Aorta (tissue), 5 donors: ENCODE measurements around the gene HOXB3. TPM values are rescaled to one million over a fixed set of nuclear protein-coding genes. Genes with fewer than 3 reads are reported as not detected.
A peak's percentile ranks its signal among the peaks of the same experiment; 100 is the strongest.

Experiments
- ATAC-seq: fragments of 200-7000 bp; cut with Tn5 transposase; one replicate; pipeline ENCODE4 v1.9.1; 2022; ENCODE audit warnings: moderate library complexity; ENCODE audit not compliant: low FRiP score
- DNase-seq, 2 donors: peaks; one replicate each; pipeline ENCODE4 v3.0.0-alpha.2; 2020
- H3K27ac ChIP-seq, 2 donors: one replicate each; pipeline ENCODE4 v1.5.1; 2013; ENCODE audit warnings: low read length in 2 of 2, mild to moderate bottlenecking in 2 of 2, moderate library complexity in 2 of 2, control low read depth in 1 of 2, inconsistent platforms in 1 of 2, low read depth in 1 of 2
- H3K27me3 ChIP-seq, 2 donors: one replicate each; pipeline ENCODE4 v1.6.1; 2013; ENCODE audit warnings: control low read depth in 1 of 2, low read length in 1 of 2, mild to moderate bottlenecking in 1 of 2, moderate library complexity in 1 of 2; ENCODE audit not compliant: insufficient read depth in 2 of 2, control insufficient read depth in 1 of 2
- H3K36me3 ChIP-seq, 2 donors: one replicate each; pipeline ENCODE4 v1.6.1; 2013; ENCODE audit warnings: control low read depth in 1 of 2, low read length in 1 of 2, mild to moderate bottlenecking in 1 of 2; ENCODE audit not compliant: insufficient read depth in 2 of 2, control insufficient read depth in 1 of 2
- H3K4me1 ChIP-seq, 2 donors: one replicate each; pipeline ENCODE4 v1.6.1; 2013; ENCODE audit warnings: low read length in 2 of 2, control low read depth in 1 of 2, mild to moderate bottlenecking in 1 of 2, moderate library complexity in 1 of 2; ENCODE audit not compliant: insufficient read depth in 2 of 2, control insufficient read depth in 1 of 2
- H3K4me3 ChIP-seq, 2 donors: one replicate each; pipeline ENCODE4 v1.5.1; 2013; ENCODE audit warnings: low read length in 2 of 2, control low read depth in 1 of 2, mild to moderate bottlenecking in 1 of 2
- H3K9me3 ChIP-seq: one replicate; pipeline ENCODE4 v1.6.1; 2013; ENCODE audit warnings: mild to moderate bottlenecking, low read length; ENCODE audit not compliant: control insufficient read depth
- WGBS, 2 donors: extraction: QIAGEN DNeasy Blood & Tissue Kit; methylation state at CpG; one replicate each; pipeline ENCODE4 v1.1.7; 2013; 5-methylcytosine and 5-hydroxymethylcytosine counted together
- intact Hi-C, 2 donors: fragments of 100-400 bp; cut with DNase I; formaldehyde crosslinking; loops; one replicate each; pipeline versions ENCODE4 v1.14.2 to v1.15.0; 2022
- polyA plus RNA-seq, 2 donors: library from polyadenylated mRNA; stranded (reverse); fragments of 200-250 nt; gene quantifications; one replicate each; pipeline ENCODE4 v1.2.3, GENCODE V29; 2013
- total RNA-seq, 2 donors: library from RNA; stranded (reverse); fragmentation: NEBNext Ultra II Directional; extraction: Animal tissue kit (Norgen Biotek cat#: 25700); gene quantifications; one replicate each; pipeline ENCODE4 v1.2.1, GENCODE V29; 2021
- donor health status: healthy with polysubstance abuse.
- donor health status: Bipolar disorder and iron deficiency.
- donor health status: DM: no; HTN: no; CAD: no.
- donor health status: DM: no; HTN: no; CAD: no.
- donor health status: DM: yes; HTN: yes; CAD: no.

Gene HOXB3
- total and polyA plus RNA-seq, 4 donors, result 2.4 to 62.9 (median 25.3) TPM

DNA sequence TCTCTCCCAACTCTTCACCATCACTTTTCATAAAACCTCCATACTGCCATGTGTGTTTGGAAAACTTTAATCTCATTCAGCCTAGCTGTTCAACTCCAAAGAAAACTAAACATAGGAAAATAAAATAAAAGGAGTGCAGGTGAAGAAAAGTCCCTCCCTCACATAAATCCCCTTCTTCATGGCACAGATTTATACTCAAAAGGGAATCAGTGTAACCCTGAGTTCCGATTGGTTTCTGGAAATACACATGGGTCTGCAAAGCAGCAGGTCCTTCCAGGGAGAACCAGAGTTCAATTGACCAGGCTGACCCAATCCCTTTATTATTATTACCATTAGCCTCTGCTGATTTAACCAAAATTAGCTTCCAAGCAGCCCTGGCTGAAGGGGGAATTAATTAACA is 36.2 kb downstream of the HOXB3 start:
- H3K4me1 ChIP-seq, result no peaks in the 10 kb centered on the region
- ATAC-seq, result no peak
- no peaks in the 10 kb centered on the region for H3K27me3 ChIP-seq
- no peaks in the 10 kb centered on the region for H3K36me3 ChIP-seq
- peak overlapping the region; percentile 8 to 60 for H3K4me3 ChIP-seq
- H3K9me3 ChIP-seq, result no peaks in the 10 kb centered on the region
- WGBS, 2 donors, result 19 to 32% methylated on average over 1 of the region's 1 CpG
- peak overlapping the region in 1 of 2 donors; percentile 85 for H3K27ac ChIP-seq
- intact Hi-C loops, result no loop called here
- DNase-seq, result no peak

- ATAC-seq (no peak), DNase-seq (no peak)
- Histone ChIP-seq H3K9me3 (no peaks in the 10 kb centered on the region), H3K27me3 (no peaks in the 10 kb centered on the region), H3K36me3 (no peaks in the 10 kb centered on the region), H3K4me3 (no peak overlapping the region), H3K27ac (no peak overlapping the region), H3K4me1 (no peaks in the 10 kb centered on the region)
- 34 to 65% methylated on average over 5 of the region's 5 CpGs for WGBS, 2 donors
- intact Hi-C loops, result no loop called here
These were observed 36.9 kb downstream of the HOXB3 start for GRCh38 chr17:48553190-48553547.

DNA sequence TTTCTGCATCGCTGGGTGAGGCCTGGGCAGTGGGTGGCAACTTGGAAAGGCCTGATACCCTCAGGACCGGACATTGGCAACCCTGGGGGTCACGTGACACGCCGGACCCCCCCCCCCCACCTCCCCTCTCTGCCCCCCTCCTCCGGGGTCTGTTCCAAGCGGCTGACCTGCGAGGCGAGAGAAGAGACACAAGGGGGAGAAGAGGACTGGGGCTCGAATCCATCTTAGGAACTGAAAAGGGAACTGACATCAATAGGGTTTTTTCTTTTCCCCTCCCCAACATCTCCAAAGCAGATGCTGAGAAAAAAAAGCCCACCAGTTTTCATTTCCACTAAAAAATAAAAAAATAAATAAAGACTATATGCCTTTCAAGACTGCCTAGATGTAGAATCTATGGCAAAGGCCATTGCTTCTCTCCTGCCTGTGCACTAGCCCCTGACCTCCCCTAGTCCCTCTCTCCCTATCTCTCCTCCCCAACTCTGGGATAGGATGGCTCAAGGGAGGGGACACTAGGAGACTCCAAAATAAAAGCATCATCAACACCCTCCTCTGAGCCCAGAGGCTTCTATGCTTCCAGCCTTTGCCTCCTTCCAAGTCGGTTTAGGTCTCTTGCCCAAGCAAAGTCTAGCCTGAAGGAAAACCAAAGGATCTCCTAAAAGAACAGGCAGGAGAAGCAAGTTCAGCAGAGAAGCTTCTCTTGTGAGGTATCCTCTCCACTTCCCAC is 37.4 kb downstream of the HOXB3 start:
- WGBS, 2 donors, result 29 to 46% methylated on average over 8 to 11 of the region's 11 CpGs
- intact Hi-C loops, result no loop called here
- no peaks in the 10 kb centered on the region for H3K27me3 ChIP-seq
- H3K4me1 ChIP-seq, result no peaks in the 10 kb centered on the region
- H3K4me3 ChIP-seq, result no peak overlapping the region
- DNase-seq (no peak), ATAC-seq (peak; percentile 44)
- no peak overlapping the region for H3K27ac ChIP-seq
- H3K36me3 ChIP-seq, result no peaks in the 10 kb centered on the region
- no peaks in the 10 kb centered on the region for H3K9me3 ChIP-seq

- ATAC-seq (no peak), DNase-seq (peak in 1 of 2 donors; percentile 76)
- Histone ChIP-seq H3K27me3 (no peaks in the 10 kb centered on the region), H3K36me3 (no peaks in the 10 kb centered on the region), H3K4me3 (no peak overlapping the region), H3K4me1 (no peaks in the 10 kb centered on the region), H3K27ac (no peak overlapping the region), H3K9me3 (no peaks in the 10 kb centered on the region)
- 72 to 79% methylated on average over 47 of the region's 47 CpGs for WGBS, 2 donors
- intact Hi-C loops, result no loop called here
These were observed 38.2 kb downstream of the HOXB3 start for GRCh38 chr17:48551596-48552465.

- 86 to 91% methylated on average over 19 of the region's 19 CpGs for WGBS, 2 donors
- H3K27ac ChIP-seq, result no peak overlapping the region
- intact Hi-C loops, result no loop called here
- no peak overlapping the region for H3K4me3 ChIP-seq
- ATAC-seq, result no peak
- no peaks in the 10 kb centered on the region for H3K36me3 ChIP-seq
- no peaks in the 10 kb centered on the region for H3K4me1 ChIP-seq
- no peaks in the 10 kb centered on the region for H3K27me3 ChIP-seq
- no peaks in the 10 kb centered on the region for H3K9me3 ChIP-seq
- DNase-seq, result no peak
These were observed 38.9 kb downstream of the HOXB3 start for GRCh38 chr17:48551214-48551555.

- H3K9me3 ChIP-seq, result no peaks in the 10 kb centered on the region
- ATAC-seq (no peak), DNase-seq (peak in 1 of 2 donors; percentile 79)
- no peaks in the 10 kb centered on the region for H3K36me3 ChIP-seq
- H3K4me3 ChIP-seq, result no peak overlapping the region
- WGBS, 2 donors, result 67 to 71% methylated on average over 70 of the region's 70 CpGs
- H3K27ac ChIP-seq, result no peak overlapping the region
- no peaks in the 10 kb centered on the region for H3K27me3 ChIP-seq
- no peaks in the 10 kb centered on the region for H3K4me1 ChIP-seq
- intact Hi-C loops, result no loop called here
These were observed 39.4 kb downstream of the HOXB3 start for GRCh38 chr17:48550502-48551213.

- DNase-seq (no peak), ATAC-seq (no peak)
- H3K9me3 ChIP-seq, result no peaks in the 10 kb centered on the region
- H3K4me1 ChIP-seq, result peaks cover 0 to 4% of the 10 kb centered on the region in 2 donors
- no peak overlapping the region for H3K27ac ChIP-seq
- no peak overlapping the region for H3K4me3 ChIP-seq
- no peaks in the 10 kb centered on the region for H3K27me3 ChIP-seq
- no peaks in the 10 kb centered on the region for H3K36me3 ChIP-seq
- intact Hi-C loops, result no loop called here
- 69 to 76% methylated on average over 18 of the region's 18 CpGs for WGBS, 2 donors
These were observed 40.0 kb downstream of the HOXB3 start for GRCh38 chr17:48549914-48550501.

DNA sequence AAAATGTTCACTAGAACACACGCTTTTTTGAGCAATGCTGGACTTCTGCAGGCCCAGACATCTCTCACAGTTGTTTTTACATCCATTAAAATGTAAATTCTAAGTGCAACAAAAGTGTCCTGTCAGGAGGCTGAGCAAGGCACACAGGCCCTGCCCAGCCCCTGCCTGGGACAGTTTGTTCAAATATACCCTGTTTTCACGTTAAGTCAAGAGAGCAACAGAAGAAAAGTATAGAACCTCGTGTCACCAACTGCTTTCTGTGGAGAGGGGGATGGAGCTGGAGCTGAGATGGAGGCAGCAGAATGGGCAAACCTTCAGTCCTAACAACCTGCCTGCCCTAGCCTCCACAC is 40.8 kb downstream of the HOXB3 start:
- ATAC-seq (no peak), DNase-seq (no peak)
- H3K9me3 ChIP-seq, result no peaks in the 10 kb centered on the region
- H3K27ac ChIP-seq, result no peak overlapping the region
- H3K4me3 ChIP-seq, result no peak overlapping the region
- WGBS, 2 donors, result 76 to 78% methylated on average over 3 of the region's 3 CpGs
- no peaks in the 10 kb centered on the region for H3K27me3 ChIP-seq
- peaks cover 0 to 4% of the 10 kb centered on the region in 2 donors for H3K4me1 ChIP-seq
- no peaks in the 10 kb centered on the region for H3K36me3 ChIP-seq
- intact Hi-C loops, result no loop called here
